ENCODE results near the gene ATP8B1. TPM values are rescaled to one million over a fixed set of nuclear protein-coding genes. Genes with fewer than 3 reads are reported as not detected.

ATP8B1 gene
- total and polyA plus RNA-seq, 2 of the 8 experiments (the other 6 are each of a cell fraction or from before 2014, with no cell fraction given): 1.1 to 4.6 TPM

GRCh38 chr18:57603871-57604270 lies 199.2 kb downstream of the ATP8B1 start (continued):
- no peak for TF ChIP-seq CHD7 (IDR thresholded peaks at IDR 0.05; ENCODE audit: insufficient replicate concordance, low read length)
- no peak for TF ChIP-seq JUND (IDR thresholded peaks at IDR 0.05; ENCODE audit: low read length)
- TF ChIP-seq SIRT6 (IDR thresholded peaks at IDR 0.05; ENCODE audit: low read length): no peak
- TF ChIP-seq NANOG (IDR thresholded peaks at IDR 0.05; ENCODE audit: insufficient read depth, low read depth, low read length, poor library complexity, severe bottlenecking): no peak
- no peak for TF ChIP-seq BCL11A (IDR thresholded peaks at IDR 0.05; ENCODE audit: low read depth in 2 of 2, low read length in 2 of 2)
- no peak for TF ChIP-seq RAD21 (IDR thresholded peaks at IDR 0.05 in 1 of 2, conservative IDR thresholded peaks at IDR 0.05 in 1 of 2; ENCODE audit: low read depth in 2 of 2, low read length in 2 of 2)
- no peak for TF ChIP-seq CHD1 (IDR thresholded peaks at IDR 0.05; ENCODE audit: low read depth, low read length)
- TF ChIP-seq NRF1 (IDR thresholded peaks at IDR 0.05; ENCODE audit: low read depth, low read length): no peak
- no peak for TF ChIP-seq RNF2 (IDR thresholded peaks at IDR 0.05; ENCODE audit: borderline replicate concordance, low read depth, low read length, missing control alignments, poor library complexity, severe bottlenecking)
- no peak for TF ChIP-seq BACH1 (IDR thresholded peaks at IDR 0.05; ENCODE audit: low read length)
- no peak for TF ChIP-seq SRF (IDR thresholded peaks at IDR 0.05; ENCODE audit: low read depth, low read length)

Measured in H1 (cell line).